CD8-positive, alpha-beta memory T cell (primary cell): ENCODE results near the gene FLCN. TPM values are rescaled to one million over a fixed set of nuclear protein-coding genes. Genes with fewer than 3 reads are reported as not detected.

ENCODE experiments used
- CTCF ChIA-PET: fragments of 350-600 bp; sonication (Branson Sonifier 250); formaldehyde crosslinking; loops from one replicate; lab custom pipeline; 2021; ENCODE audit warnings: antibody characterized with exemption; lab: Charles Lee
- POLR2A ChIA-PET: fragments of 350-600 bp; sonication (Branson Sonifier 250); formaldehyde crosslinking; loops from one replicate; lab custom pipeline; 2021; ENCODE audit warnings: antibody characterized with exemption; lab: Charles Lee
- DNase-seq, 5 donors: peaks; one replicate each; pipeline versions ENCODE4 v3.0.0 to v3.0.0-alpha.2; 2020 to 2022; ENCODE audit warnings: mixed read lengths in 1 of 5
- H3K27ac ChIP-seq: one replicate; pipeline ENCODE4 v1.7.0; 2013; ENCODE audit warnings: low read depth, mild to moderate bottlenecking, low read length, moderate library complexity
- H3K27me3 ChIP-seq: 2 replicates; pipeline ENCODE4 v1.7.0; 2013; ENCODE audit warnings: low read length, mild to moderate bottlenecking; ENCODE audit not compliant: insufficient read depth, poor library complexity, severe bottlenecking
- H3K36me3 ChIP-seq: 2 replicates; pipeline ENCODE4 v1.7.0; 2013; ENCODE audit warnings: mild to moderate bottlenecking, low read length, moderate library complexity; ENCODE audit not compliant: insufficient read depth
- H3K4me1 ChIP-seq: 2 replicates; pipeline ENCODE4 v1.7.0; 2013; ENCODE audit warnings: mild to moderate bottlenecking, low read length, moderate library complexity; ENCODE audit not compliant: insufficient read depth
- H3K4me3 ChIP-seq: 2 replicates; pipeline ENCODE4 v1.7.0; 2013; ENCODE audit warnings: mild to moderate bottlenecking, low read length
- H3K9me3 ChIP-seq: 2 replicates; pipeline ENCODE4 v1.7.0; 2013; ENCODE audit warnings: mild to moderate bottlenecking, low read length
- H3K27ac Mint-ChIP-seq, 8 donors: one replicate each; pipeline ENCODE4 v1.8.0; 2020 to 2021; ENCODE audit warnings: mixed read lengths in 8 of 8, mild to moderate bottlenecking in 6 of 8, inconsistent platforms in 3 of 8, moderate library complexity in 3 of 8
- H3K27me3 Mint-ChIP-seq, 2 donors: one replicate each; pipeline ENCODE4 v1.8.0; 2020 to 2021; ENCODE audit warnings: mixed read lengths in 2 of 2, mild to moderate bottlenecking in 1 of 2, moderate library complexity in 1 of 2
- H3K36me3 Mint-ChIP-seq, 3 donors: one replicate each; pipeline ENCODE4 v1.8.0; 2020 to 2021; ENCODE audit warnings: mixed read lengths in 3 of 3, inconsistent platforms in 1 of 3, mild to moderate bottlenecking in 1 of 3
- H3K4me1 Mint-ChIP-seq, 3 donors: one replicate each; pipeline ENCODE4 v1.8.0; 2020 to 2021; ENCODE audit warnings: mixed read lengths in 3 of 3, inconsistent platforms in 1 of 3, mild to moderate bottlenecking in 1 of 3
- H3K4me3 Mint-ChIP-seq, 7 donors: one replicate each; pipeline ENCODE4 v1.8.0; 2020 to 2021; ENCODE audit warnings: mixed read lengths in 7 of 7, mild to moderate bottlenecking in 6 of 7, moderate library complexity in 4 of 7, inconsistent platforms in 2 of 7
- H3K9me3 Mint-ChIP-seq, 5 donors: one replicate each; pipeline ENCODE4 v1.8.0; 2020 to 2022; ENCODE audit warnings: mixed read lengths in 5 of 5, mild to moderate bottlenecking in 3 of 5, moderate library complexity in 2 of 5, inconsistent platforms in 1 of 5
- polyA plus RNA-seq: library from polyadenylated mRNA; unstranded; fragments of 300-500 nt; fragmentation: Illumina TruSeq; gene quantifications from one replicate; pipeline ENCODE4 v1.2.3, GENCODE V29; 2021
- total RNA-seq, 2 experiments: library from RNA; stranded (reverse); gene quantifications; one replicate each; pipeline ENCODE4 v1.2.3, GENCODE V29; 2021

Gene FLCN
- total and polyA plus RNA-seq, 3 experiments from 2014 or later, result 3.8 to 30.7 (median 26.9) TPM

GRCh38 chr17:17252149-17252661, 15.2 kb upstream of the FLCN start:
- no peaks in the 10 kb centered on the region for H3K9me3 ChIP-seq
- no peaks in the 10 kb centered on the region for H3K4me1 ChIP-seq
- no peaks in the 10 kb centered on the region for H3K9me3 Mint-ChIP-seq
- DNase-seq, result no peak
- H3K27ac Mint-ChIP-seq, result no peak overlapping the region
- H3K27me3 Mint-ChIP-seq, result no peaks in the 10 kb centered on the region
- no peak overlapping the region for H3K4me3 ChIP-seq
- no peak overlapping the region for H3K4me3 Mint-ChIP-seq
- peaks cover 5 to 73% (median 12%) of the 10 kb centered on the region in 3 donors for H3K36me3 Mint-ChIP-seq
- ChIA-PET POLR2A (no interaction called here), CTCF (interaction anchor here (2.0 kb wide), 1 partner anchor 21 kb away, joined by 4 read pairs; no protein-coding TSS in a partner anchor)
- H3K27me3 ChIP-seq, result no peaks in the 10 kb centered on the region
- H3K36me3 ChIP-seq, result peaks cover 33% of the 10 kb centered on the region
- H3K4me1 Mint-ChIP-seq, result peaks cover 0 to 6% (median 4%) of the 10 kb centered on the region in 3 donors
- no peak overlapping the region for H3K27ac ChIP-seq

DNA sequence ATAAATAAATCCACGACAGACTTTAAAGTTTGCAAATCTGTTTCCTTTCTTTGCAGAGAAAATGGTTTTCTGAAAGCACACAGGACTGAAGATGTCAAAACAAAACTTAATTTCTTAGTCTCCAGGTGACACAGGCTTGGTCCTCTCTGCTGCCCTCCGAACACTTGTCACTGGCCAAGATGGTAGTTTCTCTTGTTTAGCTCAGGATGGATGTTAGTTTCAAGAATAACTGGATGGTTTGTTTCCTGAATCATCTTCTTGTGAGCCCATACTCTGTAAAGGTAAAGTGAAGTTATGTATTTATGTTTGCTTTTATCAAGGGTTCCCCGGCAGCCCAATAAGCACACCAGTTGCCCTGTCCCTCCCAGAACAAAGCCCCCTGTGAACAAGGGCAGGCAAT, 9.9 kb upstream of the FLCN start:
- Mint-ChIP-seq H3K36me3 (peaks cover 0 to 45% (median 8%) of the 10 kb centered on the region in 3 donors), H3K27ac (peak overlapping the region in 4 of 8 donors; percentile 17 to 71 (median 28))

GRCh38 chr17:17243163-17243562, 6.2 kb upstream of the FLCN start:
- Histone ChIP-seq H3K27ac (no peak overlapping the region), H3K4me1 (no peaks in the 10 kb centered on the region), H3K4me3 (no peak overlapping the region), H3K27me3 (no peaks in the 10 kb centered on the region), H3K9me3 (no peaks in the 10 kb centered on the region), H3K36me3 (peaks cover 10% of the 10 kb centered on the region)
- ChIA-PET CTCF (no interaction called here), POLR2A (no interaction called here)
- no peak for DNase-seq
- H3K27ac Mint-ChIP-seq, result no peak overlapping the region
- H3K27me3 Mint-ChIP-seq, result no peaks in the 10 kb centered on the region
- H3K4me3 Mint-ChIP-seq, result peak overlapping the region in 1 of 7 donors; percentile 46
- H3K36me3 Mint-ChIP-seq, result peaks cover 0 to 24% (median 4%) of the 10 kb centered on the region in 3 donors
- H3K9me3 Mint-ChIP-seq, result no peaks in the 10 kb centered on the region
- H3K4me1 Mint-ChIP-seq, result peaks cover 2 to 7% (median 2%) of the 10 kb centered on the region in 3 donors

More for the DNA sequence above, 9.9 kb upstream of the FLCN start:
- no peak overlapping the region for H3K4me3 ChIP-seq
- H3K9me3 ChIP-seq, result no peaks in the 10 kb centered on the region
- no peaks in the 10 kb centered on the region for H3K4me1 ChIP-seq
- no peaks in the 10 kb centered on the region for H3K9me3 Mint-ChIP-seq
- no peak overlapping the region for H3K4me3 Mint-ChIP-seq
- H3K27me3 Mint-ChIP-seq, result no peaks in the 10 kb centered on the region
- CTCF ChIA-PET, result no interaction called here
- POLR2A ChIA-PET, result no interaction called here
- H3K27ac ChIP-seq, result no peak overlapping the region
- no peak for DNase-seq
- H3K36me3 ChIP-seq, result peaks cover 23% of the 10 kb centered on the region
- H3K4me1 Mint-ChIP-seq, result no peaks in the 10 kb centered on the region
- H3K27me3 ChIP-seq, result no peaks in the 10 kb centered on the region

DNA sequence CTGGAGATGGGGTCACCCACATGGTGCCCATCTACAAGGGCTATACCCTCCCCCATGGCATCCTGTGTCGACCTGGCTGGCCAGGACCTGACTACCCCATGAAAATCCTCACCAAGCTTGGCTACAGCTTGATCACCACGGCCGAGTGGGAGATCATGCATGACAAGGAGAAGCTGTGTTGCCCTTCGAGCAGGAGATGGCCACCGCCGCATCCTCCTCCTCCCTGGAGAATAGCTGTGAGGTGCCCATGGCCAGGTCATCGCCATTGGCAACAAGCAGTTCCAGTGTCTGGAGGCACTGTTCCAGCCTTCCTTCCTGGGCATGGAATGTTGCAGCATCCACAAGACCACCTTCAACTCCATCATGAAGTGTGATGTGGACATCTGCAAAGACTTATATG, 5.3 kb upstream of the FLCN start:
- H3K27me3 Mint-ChIP-seq, result peaks cover 0 to 3% of the 10 kb centered on the region in 2 donors
- Histone ChIP-seq H3K9me3 (no peaks in the 10 kb centered on the region), H3K4me1 (no peaks in the 10 kb centered on the region), H3K4me3 (no peak overlapping the region), H3K27ac (no peak overlapping the region), H3K36me3 (peaks cover 10% of the 10 kb centered on the region), H3K27me3 (no peaks in the 10 kb centered on the region)
- H3K27ac Mint-ChIP-seq, result peak overlapping the region in 2 of 8 donors; percentile 12 to 54
- H3K4me3 Mint-ChIP-seq, result no peak overlapping the region
- no peaks in the 10 kb centered on the region for H3K9me3 Mint-ChIP-seq
- peaks cover 4 to 12% (median 5%) of the 10 kb centered on the region in 3 donors for H3K4me1 Mint-ChIP-seq
- CTCF ChIA-PET, result no interaction called here
- POLR2A ChIA-PET, result no interaction called here
- no peak for DNase-seq
- H3K36me3 Mint-ChIP-seq, result peaks cover 0 to 18% (median under 1%) of the 10 kb centered on the region in 3 donors

DNA sequence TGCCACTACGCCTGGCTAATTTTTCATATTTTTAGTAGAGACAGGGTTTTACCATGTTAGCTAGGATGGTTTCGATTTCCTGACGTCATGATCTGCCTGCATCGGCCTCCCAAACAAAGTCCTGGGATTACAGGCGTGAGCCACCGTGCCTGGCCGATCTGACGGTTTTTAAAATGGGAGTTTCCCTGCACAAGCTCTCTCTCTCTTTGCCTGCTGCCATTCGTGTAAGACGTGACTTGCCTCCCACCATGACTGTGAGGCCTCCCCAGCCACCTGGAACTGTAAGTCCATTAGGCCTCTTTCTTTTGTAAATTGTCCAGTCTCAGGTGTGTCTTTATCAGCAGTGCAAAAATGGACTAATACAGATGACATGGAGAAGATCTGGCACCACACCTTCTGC, 4.7 kb upstream of the FLCN start:
- no peak overlapping the region for H3K27ac Mint-ChIP-seq
- H3K9me3 Mint-ChIP-seq, result no peaks in the 10 kb centered on the region
- POLR2A ChIA-PET, result no interaction called here

GRCh38 chr17:17239832-17240231, 2.9 kb upstream of the FLCN start:
- POLR2A ChIA-PET, result no interaction called here
- DNase-seq, result no peak
- Mint-ChIP-seq H3K4me1 (peaks cover 20 to 30% (median 22%) of the 10 kb centered on the region in 3 donors), H3K4me3 (peak overlapping the region in 4 of 7 donors; percentile 23 to 98 (median 94)), H3K27ac (peak overlapping the region in 1 of 8 donors; percentile 99), H3K36me3 (peaks cover 0 to 14% (median 0%) of the 10 kb centered on the region in 3 donors), H3K9me3 (no peaks in the 10 kb centered on the region), H3K27me3 (peaks cover 0 to 4% of the 10 kb centered on the region in 2 donors)
- peaks cover 14% of the 10 kb centered on the region for H3K4me1 ChIP-seq
- H3K4me3 ChIP-seq, result no peak overlapping the region
- H3K27me3 ChIP-seq, result no peaks in the 10 kb centered on the region
- CTCF ChIA-PET, result no interaction called here
- H3K27ac ChIP-seq, result no peak overlapping the region
- H3K36me3 ChIP-seq, result no peaks in the 10 kb centered on the region
- no peaks in the 10 kb centered on the region for H3K9me3 ChIP-seq

More for the DNA sequence above, 4.7 kb upstream of the FLCN start:
- no peak overlapping the region for H3K4me3 ChIP-seq
- H3K27me3 ChIP-seq, result no peaks in the 10 kb centered on the region
- Mint-ChIP-seq H3K27me3 (peaks cover 0 to 4% of the 10 kb centered on the region in 2 donors), H3K4me3 (peak overlapping the region in 1 of 7 donors; percentile 67), H3K4me1 (peaks cover 4 to 14% (median 6%) of the 10 kb centered on the region in 3 donors), H3K36me3 (peaks cover 0 to 18% (median 0%) of the 10 kb centered on the region in 3 donors)
- peaks cover 4% of the 10 kb centered on the region for H3K36me3 ChIP-seq
- no peaks in the 10 kb centered on the region for H3K4me1 ChIP-seq
- no peak overlapping the region for H3K27ac ChIP-seq
- no peaks in the 10 kb centered on the region for H3K9me3 ChIP-seq
- CTCF ChIA-PET, result no interaction called here
- DNase-seq, result no peak

GRCh38 chr17:17236295-17237025, 508 bp downstream of the FLCN start:
- no peaks in the 10 kb centered on the region for H3K9me3 Mint-ChIP-seq
- H3K4me3 Mint-ChIP-seq, result peak overlapping the region; percentile 90 to 98 (median 96)
- H3K27me3 ChIP-seq, result no peaks in the 10 kb centered on the region
- no peaks in the 10 kb centered on the region for H3K36me3 ChIP-seq
- H3K4me1 Mint-ChIP-seq, result peaks cover 20 to 40% (median 22%) of the 10 kb centered on the region in 3 donors
- peak overlapping the region; percentile 92 for H3K4me3 ChIP-seq
- POLR2A ChIA-PET, result interaction anchor here (0.7 to 1.3 kb wide), 6 partner anchors 45 to 117 kb away, joined by 3 to 6 read pairs (median 4); partner anchors contain the start of gene COPS3
- H3K36me3 Mint-ChIP-seq, result peaks cover 0 to 28% (median 3%) of the 10 kb centered on the region in 3 donors
- H3K4me1 ChIP-seq, result peaks cover 14% of the 10 kb centered on the region
- CTCF ChIA-PET, result interaction anchor here (1.0 to 2.0 kb wide), 2 partner anchors 43 to 44 kb away, joined by 3 to 4 read pairs; partner anchors contain the start of gene COPS3
- peaks cover 0 to 4% of the 10 kb centered on the region in 2 donors for H3K27me3 Mint-ChIP-seq
- H3K27ac Mint-ChIP-seq, result peak overlapping the region; percentile 97 to 99 (median 99)
- peak overlapping the region; percentile 99 for H3K27ac ChIP-seq
- H3K9me3 ChIP-seq, result no peaks in the 10 kb centered on the region
- DNase-seq, result peak in 1 of 5 donors; percentile 2
